OCI-LY7 (cell line): ENCODE results near the gene TANGO2. TPM values are rescaled to one million over a fixed set of nuclear protein-coding genes. Genes with fewer than 3 reads are reported as not detected.

Experiments used
- BruUV-seq: library from RNA; stranded (reverse); fragments of 400-500 nt; replicated peaks from 2 replicates; lab custom pipeline; 2021; lab: Mats Ljungman, UMichigan
- CTCF ChIA-PET: fragments of 300-600 bp; sonication (Branson Sonifier 250); formaldehyde crosslinking; loops from one replicate; lab custom pipeline; 2022; ENCODE audit warnings: antibody characterized with exemption; ENCODE audit not compliant: unreplicated experiment; lab: Charles Lee
- POLR2A ChIA-PET: fragments of 300-600 bp; sonication (Branson Sonifier 250); formaldehyde crosslinking; loops from one replicate; lab custom pipeline; 2022; ENCODE audit warnings: antibody characterized with exemption; lab: Charles Lee
- DNase-seq: peaks from one replicate; pipeline ENCODE4 v3.0.0-alpha.2; 2015; ENCODE audit warnings: low spot score
- H2AFZ ChIP-seq: fragments of 200-600 bp; sonication (generic), shearing (Covaris generic); 2 replicates; pipeline ENCODE4 v1.6.1; 2014; ENCODE audit warnings: mild to moderate bottlenecking, antibody characterized with exemption, low read length, moderate library complexity
- H3K27ac ChIP-seq: fragments of 200-600 bp; sonication (generic); 2 replicates; pipeline ENCODE4 v1.5.1; 2014; ENCODE audit warnings: mixed run types, low read depth, mild to moderate bottlenecking, moderate library complexity, low read length, inconsistent platforms; ENCODE audit not compliant: poor library complexity, severe bottlenecking
- H3K36me3 ChIP-seq: fragments of 200-600 bp; sonication (generic); 2 replicates; pipeline ENCODE4 v1.6.1; 2014; ENCODE audit warnings: mild to moderate bottlenecking, antibody characterized with exemption, low read length, moderate library complexity, mixed read lengths; ENCODE audit not compliant: insufficient read depth
- H3K4me1 ChIP-seq: fragments of 200-600 bp; sonication (generic); 2 replicates; pipeline ENCODE4 v1.5.1; 2014; ENCODE audit warnings: mild to moderate bottlenecking, low read length; ENCODE audit not compliant: insufficient read depth, poor library complexity, severe bottlenecking
- H3K4me2 ChIP-seq: fragments of 200-600 bp; sonication (generic); 2 replicates; pipeline ENCODE4 v1.6.1; 2014; ENCODE audit warnings: mild to moderate bottlenecking, low read length
- H3K4me3 ChIP-seq: fragments of 200-600 bp; sonication (generic); 2 replicates; pipeline ENCODE4 v1.5.1; 2014; ENCODE audit warnings: mild to moderate bottlenecking, low read depth, low read length; ENCODE audit not compliant: poor library complexity, severe bottlenecking
- H3K79me2 ChIP-seq: fragments of 200-600 bp; sonication (generic); 2 replicates; pipeline ENCODE4 v1.6.1; 2016; ENCODE audit warnings: low read depth, mild to moderate bottlenecking, low read length, moderate library complexity, mixed read lengths; ENCODE audit not compliant: insufficient read depth
- H3K9me2 ChIP-seq: fragments of 200-600 bp; sonication (generic); 2 replicates; pipeline ENCODE4 v1.6.1; 2016; ENCODE audit warnings: mild to moderate bottlenecking, low read length, mixed read lengths; ENCODE audit not compliant: insufficient read depth
- H3K9me3 ChIP-seq: fragments of 200-600 bp; sonication (generic); 2 replicates; pipeline ENCODE4 v1.6.1; 2014; ENCODE audit warnings: mild to moderate bottlenecking, mixed run types, low read length, mixed read lengths
- H4K20me1 ChIP-seq: fragments of 200-600 bp; sonication (generic); 2 replicates; pipeline ENCODE4 v1.6.1; 2014; ENCODE audit warnings: mild to moderate bottlenecking, antibody characterized with exemption, low read length, moderate library complexity, mixed read lengths; ENCODE audit not compliant: insufficient read depth
- EZH2phosphoT487 ChIP-seq: fragments of 200-600 bp; sonication (generic); IDR thresholded peaks from 2 replicates; pipeline ENCODE4 v1.6.1; 2018; ENCODE audit warnings: low read depth, borderline replicate concordance, mild to moderate bottlenecking, mixed run types, antibody characterized with exemption, low read length, moderate library complexity, mixed read lengths
- intact Hi-C: fragments of 100-400 bp; cut with micrococcal nuclease; formaldehyde crosslinking; loops from one replicate; pipeline ENCODE4 v1.10.0; 2022; ENCODE audit not compliant: unreplicated experiment
- total RNA-seq, 2 experiments: library from RNA; depleted of rRNA in 1 of 2; stranded (reverse); fragments of >200 nt in 1 of 2; shearing (Covaris generic) in 1 of 2; gene quantifications; 2 replicates each; pipeline ENCODE4 v1.2.3, GENCODE V29; 2014 to 2022
- TF ChIP-seq, protein P1 (sequence below): fragments of 200-600 bp; sonication (generic); conservative IDR thresholded peaks from 2 replicates; pipeline ENCODE4 v1.5.1; 2014; ENCODE audit warnings: mild to moderate bottlenecking, antibody characterized with exemption, low read length, moderate library complexity, mixed read lengths

TANGO2 gene
- total RNA-seq, 2 experiments from 2014 or later = 18.3 to 23.3 TPM

DNA sequence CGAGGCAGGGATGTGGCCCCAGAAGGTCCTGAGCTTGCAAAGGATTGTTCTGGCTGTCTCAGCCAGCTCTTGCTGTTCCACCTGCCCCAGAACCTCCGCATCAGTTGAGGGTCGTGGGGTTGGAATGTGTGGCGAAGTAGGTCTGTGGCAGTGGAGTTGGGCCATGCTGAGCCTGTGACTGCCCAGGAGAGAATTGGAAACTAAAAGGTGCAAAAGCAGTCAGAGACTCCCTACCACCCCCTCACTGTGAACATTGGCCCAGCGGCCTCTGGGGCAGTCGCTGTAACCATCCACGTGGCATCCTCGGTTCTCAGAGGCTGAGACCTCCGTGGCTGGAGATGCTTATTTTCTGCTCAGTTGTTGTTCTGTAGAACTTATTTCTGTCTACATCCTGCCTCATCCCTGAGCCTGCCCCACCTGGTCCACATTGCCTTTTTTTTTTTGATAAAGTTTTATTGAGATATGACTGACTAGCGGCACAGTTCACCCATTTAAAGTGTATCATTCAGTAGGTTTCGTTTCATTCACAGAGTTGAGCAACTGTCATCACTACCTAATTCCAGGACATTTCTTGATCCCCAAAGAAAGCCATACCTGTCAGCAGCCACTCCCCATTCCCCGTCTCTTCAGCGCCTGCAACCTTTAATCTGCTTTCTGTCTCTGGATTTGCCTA lies 36.8 kb downstream of the TANGO2 start:
- ChIA-PET POLR2A (no interaction called here), CTCF (no interaction called here)
- Histone ChIP-seq H3K9me2 (no peaks in the 10 kb centered on the region), H4K20me1 (no peaks in the 10 kb centered on the region), H2AFZ (no peak overlapping the region), H3K36me3 (peaks cover 11% of the 10 kb centered on the region; the same call in 1 of the 2 replicates), H3K4me2 (no peak overlapping the region), H3K79me2 (no peaks in the 10 kb centered on the region), H3K4me3 (no peak overlapping the region), H3K4me1 (no peaks in the 10 kb centered on the region), H3K9me3 (no peaks in the 10 kb centered on the region), H3K27ac (no peak overlapping the region)
- intact Hi-C loops = no loop called here
- no TSS peak for BruUV-seq
- no peak for TF ChIP-seq EZH2phosphoT487
- TF ChIP-seq, protein P1, sequence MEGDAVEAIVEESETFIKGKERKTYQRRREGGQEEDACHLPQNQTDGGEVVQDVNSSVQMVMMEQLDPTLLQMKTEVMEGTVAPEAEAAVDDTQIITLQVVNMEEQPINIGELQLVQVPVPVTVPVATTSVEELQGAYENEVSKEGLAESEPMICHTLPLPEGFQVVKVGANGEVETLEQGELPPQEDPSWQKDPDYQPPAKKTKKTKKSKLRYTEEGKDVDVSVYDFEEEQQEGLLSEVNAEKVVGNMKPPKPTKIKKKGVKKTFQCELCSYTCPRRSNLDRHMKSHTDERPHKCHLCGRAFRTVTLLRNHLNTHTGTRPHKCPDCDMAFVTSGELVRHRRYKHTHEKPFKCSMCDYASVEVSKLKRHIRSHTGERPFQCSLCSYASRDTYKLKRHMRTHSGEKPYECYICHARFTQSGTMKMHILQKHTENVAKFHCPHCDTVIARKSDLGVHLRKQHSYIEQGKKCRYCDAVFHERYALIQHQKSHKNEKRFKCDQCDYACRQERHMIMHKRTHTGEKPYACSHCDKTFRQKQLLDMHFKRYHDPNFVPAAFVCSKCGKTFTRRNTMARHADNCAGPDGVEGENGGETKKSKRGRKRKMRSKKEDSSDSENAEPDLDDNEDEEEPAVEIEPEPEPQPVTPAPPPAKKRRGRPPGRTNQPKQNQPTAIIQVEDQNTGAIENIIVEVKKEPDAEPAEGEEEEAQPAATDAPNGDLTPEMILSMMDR = no peak
- no peak for DNase-seq

- no peaks in the 10 kb centered on the region for H3K9me2 ChIP-seq
- no peak overlapping the region for H3K27ac ChIP-seq
- ChIA-PET CTCF (interaction anchor here (0.5 kb wide), 1 partner anchor 39 kb away, joined by 3 read pairs; no protein-coding TSS in a partner anchor), POLR2A (interaction anchor here (0.7 kb wide), 2 partner anchors 13 to 22 kb away, joined by 3 read pairs; no protein-coding TSS in a partner anchor)
- no peak overlapping the region for H2AFZ ChIP-seq
- no peaks in the 10 kb centered on the region for H3K79me2 ChIP-seq
- H3K4me3 ChIP-seq = no peak overlapping the region
- TF ChIP-seq EZH2phosphoT487 = no peak
- TF ChIP-seq, protein P1 = no peak
- H3K4me1 ChIP-seq = no peaks in the 10 kb centered on the region
- intact Hi-C loops = no loop called here
- TSS peak; percentile 54 for BruUV-seq
- H4K20me1 ChIP-seq = no peaks in the 10 kb centered on the region
- no peak overlapping the region for H3K4me2 ChIP-seq
- DNase-seq = no peak
- H3K9me3 ChIP-seq = no peaks in the 10 kb centered on the region
- H3K36me3 ChIP-seq = peaks cover 9% of the 10 kb centered on the region; the same call in 1 of the 2 replicates
Measured at GRCh38 chr22:20058989-20059770, 38.3 kb downstream of the TANGO2 start.
